ENCODE results near the gene WNT3.
"Not testable (repeated sequence)": the region's sequence is repeated elsewhere in the genome, so short reads cannot be mapped to it uniquely, and the experiment has no call there.

WNT3 gene

GRCh38 chr17:46764709-46765401, 53.6 kb downstream of the WNT3 start:
- Histone ChIP-seq H3K9ac (ENCODE audit: low read length) (no peak overlapping the region), H3K4me3 (ENCODE audit: low read depth, low read length) (no peak overlapping the region), H3K27ac (ENCODE audit: low read depth, low read length) (no peak overlapping the region), H3K27me3 (ENCODE audit: control insufficient read depth, insufficient read depth, low read length) (peaks cover 7% of the 10 kb centered on the region; the same call in 1 of the 2 replicates), H3K4me1 (ENCODE audit: control insufficient read depth, insufficient read depth, low read length) (peaks cover 22% of the 10 kb centered on the region), H3K9me3 (ENCODE audit: control insufficient read depth, insufficient read depth, low read depth, low read length) (no peaks in the 10 kb centered on the region), H3K36me3 (ENCODE audit: control insufficient read depth, insufficient read depth, low read length) (peaks cover 74% of the 10 kb centered on the region)

GRCh38 chr17:46764000-46764708, 54.3 kb downstream of the WNT3 start:
- Histone ChIP-seq H3K27me3 (ENCODE audit: control insufficient read depth, insufficient read depth, low read length) (peaks cover under 1% of the 10 kb centered on the region; the same call in 1 of the 2 replicates), H3K36me3 (ENCODE audit: control insufficient read depth, insufficient read depth, low read length) (peaks cover 78% of the 10 kb centered on the region), H3K4me3 (ENCODE audit: low read depth, low read length) (no peak overlapping the region), H3K27ac (ENCODE audit: low read depth, low read length) (no peak overlapping the region), H3K9me3 (ENCODE audit: control insufficient read depth, insufficient read depth, low read depth, low read length) (no peaks in the 10 kb centered on the region), H3K4me1 (ENCODE audit: control insufficient read depth, insufficient read depth, low read length) (peaks cover 20% of the 10 kb centered on the region; the same call in 1 of the 2 replicates), H3K9ac (ENCODE audit: low read length) (no peak overlapping the region)

- H3K27me3 ChIP-seq (ENCODE audit: control insufficient read depth, insufficient read depth, low read length): no peaks in the 10 kb centered on the region
- H3K27ac ChIP-seq (ENCODE audit: low read depth, low read length): no peak overlapping the region
- peaks cover 20% of the 10 kb centered on the region; the same call in 1 of the 2 replicates for H3K4me1 ChIP-seq (ENCODE audit: control insufficient read depth, insufficient read depth, low read length)
- H3K36me3 ChIP-seq (ENCODE audit: control insufficient read depth, insufficient read depth, low read length): peaks cover 75% of the 10 kb centered on the region
- H3K9me3 ChIP-seq (ENCODE audit: control insufficient read depth, insufficient read depth, low read depth, low read length): no peaks in the 10 kb centered on the region
- H3K4me3 ChIP-seq (ENCODE audit: low read depth, low read length): no peak overlapping the region
- no peak overlapping the region for H3K9ac ChIP-seq (ENCODE audit: low read length)
Measured at GRCh38 chr17:46763416-46763815, 55.1 kb downstream of the WNT3 start.

- H3K4me1 ChIP-seq (ENCODE audit: control insufficient read depth, insufficient read depth, low read length): peaks cover 2% of the 10 kb centered on the region; the same call in 1 of the 2 replicates
- H3K9me3 ChIP-seq (ENCODE audit: control insufficient read depth, insufficient read depth, low read depth, low read length): no peaks in the 10 kb centered on the region
- no peak overlapping the region for H3K27ac ChIP-seq (ENCODE audit: low read depth, low read length)
- no peak overlapping the region for H3K4me3 ChIP-seq (ENCODE audit: low read depth, low read length)
- H3K27me3 ChIP-seq (ENCODE audit: control insufficient read depth, insufficient read depth, low read length): no peaks in the 10 kb centered on the region
- no peak overlapping the region for H3K9ac ChIP-seq (ENCODE audit: low read length)
- H3K36me3 ChIP-seq (ENCODE audit: control insufficient read depth, insufficient read depth, low read length): peaks cover 48% of the 10 kb centered on the region
Measured at GRCh38 chr17:46759141-46759540, 59.4 kb downstream of the WNT3 start.

- Histone ChIP-seq H3K36me3 (ENCODE audit: control insufficient read depth, insufficient read depth, low read length) (peaks cover 46% of the 10 kb centered on the region), H3K27ac (ENCODE audit: low read depth, low read length) (no peak overlapping the region), H3K27me3 (ENCODE audit: control insufficient read depth, insufficient read depth, low read length) (no peaks in the 10 kb centered on the region), H3K4me1 (ENCODE audit: control insufficient read depth, insufficient read depth, low read length) (no peaks in the 10 kb centered on the region), H3K9me3 (ENCODE audit: control insufficient read depth, insufficient read depth, low read depth, low read length) (no peaks in the 10 kb centered on the region), H3K9ac (ENCODE audit: low read length) (no peak overlapping the region), H3K4me3 (ENCODE audit: low read depth, low read length) (no peak overlapping the region)
Measured at GRCh38 chr17:46758614-46759013, 59.9 kb downstream of the WNT3 start.

GRCh38 chr17:46757588-46757987, 60.9 kb downstream of the WNT3 start:
- not testable (repeated sequence) for H3K27me3 ChIP-seq (ENCODE audit: control insufficient read depth, insufficient read depth, low read length); H3K27ac ChIP-seq (ENCODE audit: low read depth, low read length); H3K9me3 ChIP-seq (ENCODE audit: control insufficient read depth, insufficient read depth, low read depth, low read length); H3K4me1 ChIP-seq (ENCODE audit: control insufficient read depth, insufficient read depth, low read length); H3K4me3 ChIP-seq (ENCODE audit: low read depth, low read length)
- Histone ChIP-seq H3K9ac (ENCODE audit: low read length) (peak overlapping the region; percentile 2), H3K36me3 (ENCODE audit: control insufficient read depth, insufficient read depth, low read length) (peaks cover 37% of the 10 kb centered on the region)

GRCh38 chr17:46756861-46757260, 61.6 kb downstream of the WNT3 start:
- no peaks in the 10 kb centered on the region for H3K9me3 ChIP-seq (ENCODE audit: control insufficient read depth, insufficient read depth, low read depth, low read length)
- H3K9ac ChIP-seq (ENCODE audit: low read length): no peak overlapping the region
- H3K36me3 ChIP-seq (ENCODE audit: control insufficient read depth, insufficient read depth, low read length): peaks cover 34% of the 10 kb centered on the region
- H3K4me3 ChIP-seq (ENCODE audit: low read depth, low read length): no peak overlapping the region
- no peaks in the 10 kb centered on the region for H3K4me1 ChIP-seq (ENCODE audit: control insufficient read depth, insufficient read depth, low read length)
- no peak overlapping the region for H3K27ac ChIP-seq (ENCODE audit: low read depth, low read length)
- H3K27me3 ChIP-seq (ENCODE audit: control insufficient read depth, insufficient read depth, low read length): no peaks in the 10 kb centered on the region

GRCh38 chr17:46756081-46756735, 62.3 kb downstream of the WNT3 start:
- H3K27ac ChIP-seq (ENCODE audit: low read depth, low read length): no peak overlapping the region
- no peak overlapping the region for H3K9ac ChIP-seq (ENCODE audit: low read length)
- H3K4me3 ChIP-seq (ENCODE audit: low read depth, low read length): no peak overlapping the region
- H3K9me3 ChIP-seq (ENCODE audit: control insufficient read depth, insufficient read depth, low read depth, low read length): no peaks in the 10 kb centered on the region
- H3K36me3 ChIP-seq (ENCODE audit: control insufficient read depth, insufficient read depth, low read length): peaks cover 29% of the 10 kb centered on the region
- H3K4me1 ChIP-seq (ENCODE audit: control insufficient read depth, insufficient read depth, low read length): no peaks in the 10 kb centered on the region
- no peaks in the 10 kb centered on the region for H3K27me3 ChIP-seq (ENCODE audit: control insufficient read depth, insufficient read depth, low read length)

GRCh38 chr17:46753776-46754175, 64.7 kb downstream of the WNT3 start:
- Histone ChIP-seq H3K9ac (ENCODE audit: low read length) (no peak overlapping the region), H3K27me3 (ENCODE audit: control insufficient read depth, insufficient read depth, low read length) (no peaks in the 10 kb centered on the region), H3K4me1 (ENCODE audit: control insufficient read depth, insufficient read depth, low read length) (no peaks in the 10 kb centered on the region), H3K4me3 (ENCODE audit: low read depth, low read length) (no peak overlapping the region), H3K27ac (ENCODE audit: low read depth, low read length) (no peak overlapping the region), H3K36me3 (ENCODE audit: control insufficient read depth, insufficient read depth, low read length) (peaks cover 13% of the 10 kb centered on the region), H3K9me3 (ENCODE audit: control insufficient read depth, insufficient read depth, low read depth, low read length) (no peaks in the 10 kb centered on the region)

- Histone ChIP-seq H3K27ac (ENCODE audit: low read depth, low read length) (no peak overlapping the region), H3K9me3 (ENCODE audit: control insufficient read depth, insufficient read depth, low read depth, low read length) (no peaks in the 10 kb centered on the region), H3K4me1 (ENCODE audit: control insufficient read depth, insufficient read depth, low read length) (no peaks in the 10 kb centered on the region), H3K27me3 (ENCODE audit: control insufficient read depth, insufficient read depth, low read length) (no peaks in the 10 kb centered on the region), H3K9ac (ENCODE audit: low read length) (no peak overlapping the region), H3K36me3 (ENCODE audit: control insufficient read depth, insufficient read depth, low read length) (peaks cover 13% of the 10 kb centered on the region), H3K4me3 (ENCODE audit: low read depth, low read length) (no peak overlapping the region)
Measured at GRCh38 chr17:46751425-46751824, 67.1 kb downstream of the WNT3 start.

- no peak overlapping the region for H3K4me3 ChIP-seq (ENCODE audit: low read depth, low read length)
- no peaks in the 10 kb centered on the region for H3K9me3 ChIP-seq (ENCODE audit: control insufficient read depth, insufficient read depth, low read depth, low read length)
- H3K9ac ChIP-seq (ENCODE audit: low read length): no peak overlapping the region
- H3K36me3 ChIP-seq (ENCODE audit: control insufficient read depth, insufficient read depth, low read length): no peaks in the 10 kb centered on the region
- H3K27ac ChIP-seq (ENCODE audit: low read depth, low read length): no peak overlapping the region
- no peaks in the 10 kb centered on the region for H3K27me3 ChIP-seq (ENCODE audit: control insufficient read depth, insufficient read depth, low read length)
- peaks cover 4% of the 10 kb centered on the region; the same call in 1 of the 2 replicates for H3K4me1 ChIP-seq (ENCODE audit: control insufficient read depth, insufficient read depth, low read length)
Measured at GRCh38 chr17:46745376-46745775, 73.1 kb downstream of the WNT3 start.
